BLaER1 (cell line): ENCODE data around the gene SIPA1.

Experiments used
- H3K27ac ChIP-seq: shearing (Covaris generic); formaldehyde crosslinking; 2 replicates; pipeline ENCODE4 v1.8.1; 2022
- H3K27me3 ChIP-seq: shearing (Covaris generic); formaldehyde crosslinking; 2 replicates; pipeline ENCODE4 v1.8.1; 2022
- H3K36me3 ChIP-seq: shearing (Covaris generic); formaldehyde crosslinking; 2 replicates; pipeline ENCODE4 v1.8.1; 2022
- H3K4me1 ChIP-seq: shearing (Covaris generic); formaldehyde crosslinking; 2 replicates; pipeline ENCODE4 v1.8.1; 2022
- H3K4me2 ChIP-seq: shearing (Covaris generic); formaldehyde crosslinking; 2 replicates; pipeline ENCODE4 v1.8.1; 2022
- H3K4me3 ChIP-seq: shearing (Covaris generic); formaldehyde crosslinking; 2 replicates; pipeline ENCODE4 v1.8.1; 2022
- H3K9ac ChIP-seq: shearing (Covaris generic); formaldehyde crosslinking; 2 replicates; pipeline ENCODE4 v1.8.1; 2022
- H3K9me3 ChIP-seq: shearing (Covaris generic); formaldehyde crosslinking; 2 replicates; pipeline ENCODE4 v1.8.1; 2022
- H4K20me1 ChIP-seq: shearing (Covaris generic); formaldehyde crosslinking; 2 replicates; pipeline ENCODE4 v1.8.1; 2022
- Cebpa-rat ChIP-seq: shearing (Covaris generic); IDR thresholded peaks from 2 replicates; pipeline ENCODE4 v1.8.1; 2022

The SIPA1 gene

DNA sequence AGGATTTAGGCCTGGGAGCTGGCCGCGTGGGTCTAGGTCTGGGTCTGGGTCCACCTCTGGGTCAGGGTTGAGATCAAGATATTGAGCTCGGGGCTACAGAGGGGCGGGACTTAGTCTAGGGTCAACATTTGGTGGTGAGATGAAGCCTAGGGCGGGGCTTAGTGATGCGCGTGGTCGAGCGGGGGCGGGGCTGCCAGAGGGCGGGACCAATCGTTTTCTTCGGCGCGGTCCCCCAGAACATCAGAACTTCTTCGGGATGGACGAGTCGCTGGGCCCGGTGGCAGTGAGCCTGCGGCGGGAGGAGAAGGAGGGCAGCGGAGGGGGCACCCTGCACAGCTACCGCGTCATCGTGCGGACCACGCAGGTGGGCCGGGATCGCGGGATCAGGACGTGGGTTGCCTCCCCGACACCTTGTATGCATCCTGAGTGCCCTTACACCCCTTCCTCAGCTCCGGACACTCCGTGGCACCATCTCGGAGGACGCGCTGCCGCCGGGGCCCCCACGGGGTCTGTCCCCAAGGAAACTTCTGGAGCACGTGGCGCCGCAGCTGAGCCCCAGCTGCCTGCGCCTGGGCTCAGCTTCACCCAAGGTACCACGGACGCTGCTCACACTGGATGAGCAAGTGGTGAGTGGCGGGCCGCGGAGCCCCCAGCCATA is 4.2 kb downstream of the SIPA1 start:
- Histone ChIP-seq H4K20me1 (peaks cover 20% of the 10 kb centered on the region), H3K9me3 (no peaks in the 10 kb centered on the region), H3K9ac (peak overlapping the region; percentile 88), H3K4me3 (peak overlapping the region; percentile 78), H3K27me3 (no peaks in the 10 kb centered on the region), H3K4me2 (peak overlapping the region; percentile 89), H3K4me1 (peaks cover 59% of the 10 kb centered on the region), H3K36me3 (peaks cover 61% of the 10 kb centered on the region), H3K27ac (peak overlapping the region; percentile 98)
- no peak for TF ChIP-seq Cebpa-rat

DNA sequence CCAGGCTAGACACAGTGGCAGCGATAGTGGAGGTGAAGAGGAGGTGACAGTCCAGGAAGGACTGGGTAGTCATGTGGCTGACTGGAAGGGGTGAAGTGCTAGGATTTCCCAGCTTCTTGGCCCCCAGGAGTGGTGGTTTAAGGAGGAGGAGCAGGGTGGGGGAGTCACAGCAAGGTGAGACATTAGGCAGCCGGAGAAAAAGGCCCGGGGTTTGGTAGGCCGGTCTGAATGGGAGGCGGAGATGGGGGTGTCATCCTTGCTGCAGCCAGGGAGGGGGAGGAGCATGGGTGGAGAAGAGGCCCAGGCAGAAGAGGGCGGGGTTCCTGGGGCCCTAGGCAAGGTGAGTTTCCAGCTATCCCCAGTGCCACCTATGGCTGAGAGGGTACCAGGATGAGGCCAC is 6.1 kb downstream of the SIPA1 start:
- Histone ChIP-seq H3K36me3 (peaks cover 77% of the 10 kb centered on the region), H4K20me1 (peaks cover 20% of the 10 kb centered on the region), H3K27ac (no peak overlapping the region), H3K4me1 (peaks cover 47% of the 10 kb centered on the region), H3K9me3 (no peaks in the 10 kb centered on the region), H3K4me2 (no peak overlapping the region), H3K9ac (no peak overlapping the region), H3K27me3 (no peaks in the 10 kb centered on the region), H3K4me3 (no peak overlapping the region)
- TF ChIP-seq Cebpa-rat: no peak

DNA sequence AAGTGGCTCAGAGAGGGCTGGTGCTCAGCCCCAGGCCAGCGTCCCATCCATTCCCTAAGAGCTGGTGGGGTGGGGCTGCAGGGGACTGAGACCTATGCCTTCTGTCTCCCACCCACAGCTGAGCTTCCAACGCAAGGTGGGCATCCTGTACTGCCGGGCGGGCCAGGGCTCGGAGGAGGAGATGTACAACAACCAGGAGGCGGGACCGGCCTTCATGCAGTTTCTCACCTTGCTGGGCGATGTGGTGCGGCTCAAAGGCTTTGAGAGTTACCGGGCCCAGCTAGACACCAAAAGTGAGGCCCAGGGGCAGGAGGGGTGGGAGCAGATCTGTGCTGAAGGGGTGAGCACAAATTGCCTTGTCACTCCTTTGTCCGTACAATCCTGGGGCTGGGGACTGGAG is 6.9 kb downstream of the SIPA1 start:
- no peaks in the 10 kb centered on the region for H3K9me3 ChIP-seq
- H4K20me1 ChIP-seq: peaks cover 26% of the 10 kb centered on the region
- H3K9ac ChIP-seq: no peak overlapping the region
- H3K27ac ChIP-seq: 0 out of 2 replicates have a peak overlapping the region, but pooled peaks have one; percentile 5
- no peak for TF ChIP-seq Cebpa-rat
- no peaks in the 10 kb centered on the region for H3K27me3 ChIP-seq
- H3K4me1 ChIP-seq: peaks cover 47% of the 10 kb centered on the region
- peaks cover 85% of the 10 kb centered on the region for H3K36me3 ChIP-seq
- H3K4me2 ChIP-seq: no peak overlapping the region
- no peak overlapping the region for H3K4me3 ChIP-seq

GRCh38 chr11:65645710-65646109 is 7.8 kb downstream of the SIPA1 start:
- Histone ChIP-seq H4K20me1 (peaks cover 33% of the 10 kb centered on the region), H3K36me3 (peaks cover 94% of the 10 kb centered on the region), H3K9ac (no peak overlapping the region), H3K4me1 (peaks cover 47% of the 10 kb centered on the region), H3K4me3 (no peak overlapping the region), H3K9me3 (no peaks in the 10 kb centered on the region), H3K27ac (no peak overlapping the region), H3K4me2 (no peak overlapping the region), H3K27me3 (no peaks in the 10 kb centered on the region)
- TF ChIP-seq Cebpa-rat: no peak

GRCh38 chr11:65646288-65646957 is 8.5 kb downstream of the SIPA1 start:
- Histone ChIP-seq H4K20me1 (peaks cover 39% of the 10 kb centered on the region), H3K27ac (no peak overlapping the region), H3K27me3 (no peaks in the 10 kb centered on the region), H3K9me3 (no peaks in the 10 kb centered on the region), H3K9ac (no peak overlapping the region), H3K4me2 (no peak overlapping the region), H3K4me1 (peaks cover 47% of the 10 kb centered on the region), H3K4me3 (no peak overlapping the region), H3K36me3 (peaks cover 99% of the 10 kb centered on the region)
- TF ChIP-seq Cebpa-rat: no peak

DNA sequence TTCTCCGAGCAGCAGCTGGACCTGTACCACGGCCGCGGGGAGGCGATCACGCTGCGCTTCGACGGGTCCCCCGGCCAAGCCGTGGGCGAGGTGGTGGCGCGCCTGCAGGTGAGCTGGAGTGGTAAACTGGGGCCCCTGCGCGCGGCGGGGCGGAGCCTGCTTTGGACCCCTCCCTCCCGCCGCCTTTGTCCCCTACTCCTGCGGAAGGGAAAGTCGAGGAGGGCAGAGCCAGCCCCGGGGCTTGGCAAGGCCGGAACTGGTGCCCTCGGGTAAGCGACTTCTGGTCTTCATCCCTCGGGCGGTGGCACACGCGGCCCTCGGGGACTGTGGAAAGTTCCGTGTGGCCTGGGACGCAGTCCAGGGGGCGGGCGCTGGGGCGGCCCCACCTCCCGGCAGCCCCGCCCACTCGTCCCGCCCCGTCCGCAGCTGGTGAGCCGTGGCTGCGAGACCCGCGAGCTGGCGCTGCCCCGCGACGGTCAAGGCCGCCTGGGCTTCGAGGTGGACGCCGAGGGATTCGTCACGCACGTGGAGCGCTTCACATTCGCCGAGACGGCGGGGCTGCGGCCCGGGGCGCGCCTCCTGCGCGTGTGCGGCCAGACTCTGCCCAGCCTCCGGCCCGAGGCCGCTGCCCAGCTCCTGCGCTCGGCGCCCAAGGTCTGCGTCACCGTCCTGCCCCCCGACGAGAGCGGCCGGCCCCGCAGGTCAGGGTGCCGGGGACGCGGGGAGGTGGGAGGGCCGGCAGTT is 9.2 kb downstream of the SIPA1 start:
- no peaks in the 10 kb centered on the region for H3K9me3 ChIP-seq
- H3K9ac ChIP-seq: no peak overlapping the region
- no peak overlapping the region for H3K4me2 ChIP-seq
- peaks cover 47% of the 10 kb centered on the region for H3K4me1 ChIP-seq
- peaks cover 98% of the 10 kb centered on the region for H3K36me3 ChIP-seq
- H3K27ac ChIP-seq: no peak overlapping the region
- H3K27me3 ChIP-seq: no peaks in the 10 kb centered on the region
- peaks cover 46% of the 10 kb centered on the region for H4K20me1 ChIP-seq
- H3K4me3 ChIP-seq: no peak overlapping the region
- no peak for TF ChIP-seq Cebpa-rat

- H3K4me2 ChIP-seq: peak overlapping the region; percentile 96
- H3K36me3 ChIP-seq: peaks cover 88% of the 10 kb centered on the region
- H4K20me1 ChIP-seq: peaks cover 42% of the 10 kb centered on the region
- H3K9me3 ChIP-seq: no peaks in the 10 kb centered on the region
- no peaks in the 10 kb centered on the region for H3K27me3 ChIP-seq
- H3K4me1 ChIP-seq: peaks cover 47% of the 10 kb centered on the region
- peak overlapping the region; percentile 48; the same call in 1 of the 2 replicates for H3K9ac ChIP-seq
- no peak for TF ChIP-seq Cebpa-rat
- no peak overlapping the region for H3K4me3 ChIP-seq
- peak overlapping the region; percentile 95 for H3K27ac ChIP-seq
These were observed 11.1 kb downstream of the SIPA1 start for GRCh38 chr11:65648997-65649493.

DNA sequence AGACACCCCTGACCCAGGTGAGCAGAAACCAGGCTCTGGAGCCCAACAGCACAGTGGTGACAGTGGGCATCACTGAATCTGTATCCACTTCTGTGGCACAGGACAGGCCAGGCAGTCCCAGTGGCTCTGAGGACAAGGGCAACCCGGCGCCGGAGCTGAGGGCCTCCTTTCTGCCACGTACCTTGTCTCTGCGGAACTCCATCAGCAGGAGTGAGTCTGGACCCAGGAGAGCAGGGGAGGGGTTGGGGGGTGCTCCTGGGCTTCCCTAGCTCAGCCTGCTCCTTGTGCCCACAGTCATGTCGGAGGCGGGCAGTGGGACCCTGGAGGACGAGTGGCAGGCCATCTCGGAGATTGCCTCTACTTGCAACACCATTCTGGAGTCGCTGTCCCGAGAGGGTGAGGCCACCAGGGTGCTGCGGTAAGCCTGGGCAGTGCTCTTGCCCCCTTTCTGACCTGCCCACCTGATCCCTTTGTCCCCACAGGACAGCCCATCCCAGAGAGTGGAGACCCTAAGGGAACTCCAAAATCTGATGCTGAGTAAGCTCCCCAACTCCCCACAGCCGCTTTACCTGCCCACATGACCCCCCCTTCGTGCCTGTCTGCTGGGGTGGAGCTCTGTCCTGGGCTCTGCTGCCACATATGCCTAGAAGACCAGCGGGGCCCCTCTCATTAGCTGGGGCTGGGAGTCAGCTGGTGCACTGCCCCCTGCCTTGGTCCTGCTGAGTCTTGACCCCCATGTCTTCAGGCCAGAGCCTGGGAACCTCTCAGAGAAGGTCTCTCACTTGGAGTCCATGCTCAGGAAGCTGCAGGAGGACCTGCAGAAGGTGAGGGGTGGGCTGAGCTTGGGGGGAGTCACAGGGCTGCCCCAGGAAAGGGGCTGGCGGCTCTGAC is 12.0 kb downstream of the SIPA1 start:
- no peaks in the 10 kb centered on the region for H3K9me3 ChIP-seq
- peak overlapping the region; percentile 95 for H3K27ac ChIP-seq
- no peak for TF ChIP-seq Cebpa-rat
- no peaks in the 10 kb centered on the region for H3K27me3 ChIP-seq
- H3K9ac ChIP-seq: peak overlapping the region; percentile 48
- H3K4me1 ChIP-seq: peaks cover 55% of the 10 kb centered on the region
- no peak overlapping the region for H3K4me3 ChIP-seq
- peaks cover 37% of the 10 kb centered on the region for H4K20me1 ChIP-seq
- H3K4me2 ChIP-seq: peak overlapping the region; percentile 96
- peaks cover 88% of the 10 kb centered on the region for H3K36me3 ChIP-seq
